NCI-H2171 (cell line): ENCODE data around the gene SGPP1.
"Not testable (repeated sequence)": the region's sequence is repeated elsewhere in the genome, so short reads cannot be mapped to it uniquely, and the experiment has no call there.

ENCODE experiments used
- DNase-seq: peaks from one replicate; lab custom pipeline; 2025; lab: John Stamatoyannopoulos, UW

The SGPP1 gene

DNA sequence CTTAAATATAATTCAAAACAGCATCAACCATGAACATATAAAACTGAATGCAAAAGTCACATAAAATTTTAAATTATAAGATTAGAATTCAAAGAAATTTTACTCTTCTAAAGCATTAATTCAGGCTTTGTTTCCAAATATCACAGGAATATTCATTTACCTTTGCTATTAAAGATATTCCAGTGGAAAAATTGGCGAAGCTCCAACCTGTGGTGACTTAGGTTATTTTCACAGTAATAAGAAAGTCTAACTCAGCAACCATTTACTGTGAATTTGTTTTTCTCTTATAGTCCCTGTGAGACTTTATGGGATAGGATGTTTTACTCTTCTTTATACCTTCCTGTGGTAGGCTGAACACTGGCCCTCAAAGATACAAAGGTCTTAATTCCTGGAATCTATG lies 89.4 kb downstream of the SGPP1 start:
- no peak for DNase-seq

DNA sequence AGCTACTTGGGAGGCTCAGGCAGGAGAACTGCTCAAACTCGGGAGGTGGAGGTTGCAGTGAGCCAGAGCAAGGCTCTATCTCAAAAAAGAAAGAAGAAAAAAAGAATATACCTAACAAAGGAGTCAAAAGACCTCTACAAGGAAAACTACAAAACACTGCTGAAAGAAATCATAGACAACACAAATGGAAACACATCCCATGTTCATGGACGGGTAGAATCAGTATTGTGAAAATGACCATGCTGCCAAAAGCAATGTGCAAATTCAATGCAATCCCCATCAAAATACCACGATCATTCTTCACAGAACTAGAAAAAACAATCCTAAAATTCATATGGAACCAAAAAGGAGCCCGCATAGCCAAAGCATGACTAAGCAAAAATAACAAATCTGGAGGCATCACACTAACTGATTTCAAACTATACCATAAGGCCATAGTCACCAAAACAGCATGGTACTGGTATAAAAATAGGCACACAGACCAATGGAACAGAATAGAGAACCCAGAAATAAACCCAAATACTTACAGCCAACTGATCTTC lies 91.7 kb downstream of the SGPP1 start:
- DNase-seq, result not testable (repeated sequence)
